ENCODE measurements around the gene HACL1.
"Not testable (repeated sequence)": the region's sequence is repeated elsewhere in the genome, so short reads cannot be mapped to it uniquely, and the experiment has no call there.

The HACL1 gene

DNA sequence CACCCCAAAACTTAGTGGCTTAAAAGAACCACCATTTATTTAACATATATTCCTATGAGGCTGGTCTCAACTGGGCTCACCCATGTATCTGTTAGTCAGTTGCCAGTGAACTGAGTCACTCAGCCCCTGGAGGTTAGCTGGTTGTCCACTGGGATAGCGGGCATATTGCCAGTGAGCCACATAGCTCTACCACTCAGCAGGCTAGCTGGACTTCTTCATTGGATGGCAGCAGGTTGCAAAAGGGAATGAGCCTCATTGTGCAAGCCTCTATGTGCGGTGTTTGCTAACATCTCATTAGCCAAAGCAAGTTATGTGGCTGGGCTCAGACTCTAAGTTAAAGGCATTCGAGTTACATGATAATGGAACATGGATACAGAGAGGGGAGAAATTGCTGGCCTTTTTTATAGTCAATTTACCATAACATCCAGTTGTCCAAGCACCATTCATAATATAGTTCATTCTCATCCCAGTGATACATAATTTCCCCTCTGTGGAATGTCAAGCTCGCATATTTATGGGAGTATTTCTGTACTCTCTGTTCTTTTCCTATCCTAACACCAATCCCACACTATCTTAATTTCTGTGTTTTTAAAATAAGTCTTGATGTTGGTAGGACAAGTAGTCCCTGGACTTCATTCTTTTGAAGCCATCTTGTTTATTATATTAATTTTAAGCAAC is 8.9 kb upstream of the HACL1 start:
- no peak for DNase-seq (ENCODE audit: low spot score)
- TF ChIP-seq, protein P1, sequence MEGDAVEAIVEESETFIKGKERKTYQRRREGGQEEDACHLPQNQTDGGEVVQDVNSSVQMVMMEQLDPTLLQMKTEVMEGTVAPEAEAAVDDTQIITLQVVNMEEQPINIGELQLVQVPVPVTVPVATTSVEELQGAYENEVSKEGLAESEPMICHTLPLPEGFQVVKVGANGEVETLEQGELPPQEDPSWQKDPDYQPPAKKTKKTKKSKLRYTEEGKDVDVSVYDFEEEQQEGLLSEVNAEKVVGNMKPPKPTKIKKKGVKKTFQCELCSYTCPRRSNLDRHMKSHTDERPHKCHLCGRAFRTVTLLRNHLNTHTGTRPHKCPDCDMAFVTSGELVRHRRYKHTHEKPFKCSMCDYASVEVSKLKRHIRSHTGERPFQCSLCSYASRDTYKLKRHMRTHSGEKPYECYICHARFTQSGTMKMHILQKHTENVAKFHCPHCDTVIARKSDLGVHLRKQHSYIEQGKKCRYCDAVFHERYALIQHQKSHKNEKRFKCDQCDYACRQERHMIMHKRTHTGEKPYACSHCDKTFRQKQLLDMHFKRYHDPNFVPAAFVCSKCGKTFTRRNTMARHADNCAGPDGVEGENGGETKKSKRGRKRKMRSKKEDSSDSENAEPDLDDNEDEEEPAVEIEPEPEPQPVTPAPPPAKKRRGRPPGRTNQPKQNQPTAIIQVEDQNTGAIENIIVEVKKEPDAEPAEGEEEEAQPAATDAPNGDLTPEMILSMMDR (IDR thresholded peaks at IDR 0.05; ENCODE audit: extremely low read depth, missing control alignments) = no peak

DNA sequence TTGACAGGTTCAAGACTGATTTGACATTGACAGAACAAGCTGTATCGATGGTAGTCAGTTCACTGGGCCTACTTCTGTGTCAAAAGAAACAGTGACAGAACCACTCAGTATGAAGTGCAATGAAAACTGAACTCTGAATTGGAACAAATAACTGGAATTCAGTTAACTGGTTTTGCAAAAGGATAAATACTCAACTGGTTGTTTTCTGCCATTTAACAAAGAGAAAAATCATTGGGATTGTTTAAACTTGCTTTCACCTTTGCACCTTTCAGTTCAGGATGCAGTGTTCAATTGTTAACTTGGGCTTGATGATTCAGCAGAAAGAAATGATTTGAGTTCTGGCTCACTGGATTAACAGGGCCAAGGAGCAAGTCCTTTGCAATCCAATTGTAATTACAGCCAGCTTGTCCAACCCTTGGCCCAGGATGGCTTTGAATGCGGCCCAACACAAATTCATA is 5.1 kb upstream of the HACL1 start:
- no peak for DNase-seq (ENCODE audit: low spot score)
- TF ChIP-seq, protein P1 (IDR thresholded peaks at IDR 0.05; ENCODE audit: extremely low read depth, missing control alignments) = no peak

DNA sequence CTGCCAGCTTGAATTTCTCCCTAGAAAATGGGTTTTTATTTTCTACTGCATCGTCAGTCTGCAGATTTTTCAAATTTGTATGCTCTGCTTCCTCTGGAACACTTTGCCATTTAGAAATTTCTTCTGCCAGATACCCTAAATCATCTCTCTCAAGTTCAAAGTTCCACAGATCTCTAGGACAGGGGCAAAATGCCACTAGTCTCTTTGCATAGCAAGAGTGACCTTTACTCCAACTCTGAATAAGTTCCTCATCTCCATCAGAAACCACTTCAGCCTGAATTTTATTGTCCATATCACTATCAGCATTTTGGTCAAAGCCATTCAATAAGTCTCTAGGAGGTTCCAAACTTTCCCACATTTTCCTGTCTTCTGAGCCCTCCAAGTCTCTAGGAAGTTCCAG is 3.2 kb upstream of the HACL1 start:
- DNase-seq (ENCODE audit: low spot score) = not testable (repeated sequence)

DNA sequence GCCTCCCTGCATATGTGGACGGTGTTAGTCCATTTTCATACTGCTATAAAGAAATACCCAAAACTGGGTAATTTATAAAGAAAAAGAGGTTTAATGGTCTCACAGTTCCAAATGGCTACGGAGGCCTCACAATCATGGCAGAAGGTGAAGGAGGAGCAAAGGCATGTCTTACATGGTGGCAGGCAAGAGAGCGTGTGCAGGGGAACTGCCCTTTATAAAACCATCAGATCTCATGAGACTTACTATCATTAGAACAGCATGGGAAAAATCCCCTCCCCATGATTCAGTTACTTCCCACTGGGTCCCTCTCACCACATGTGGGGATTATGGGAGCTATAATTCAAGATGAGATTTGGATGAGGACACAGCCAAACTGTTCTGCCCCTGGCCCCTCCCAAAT is 1.4 kb upstream of the HACL1 start:
- not testable (repeated sequence) for DNase-seq (ENCODE audit: low spot score)

DNA sequence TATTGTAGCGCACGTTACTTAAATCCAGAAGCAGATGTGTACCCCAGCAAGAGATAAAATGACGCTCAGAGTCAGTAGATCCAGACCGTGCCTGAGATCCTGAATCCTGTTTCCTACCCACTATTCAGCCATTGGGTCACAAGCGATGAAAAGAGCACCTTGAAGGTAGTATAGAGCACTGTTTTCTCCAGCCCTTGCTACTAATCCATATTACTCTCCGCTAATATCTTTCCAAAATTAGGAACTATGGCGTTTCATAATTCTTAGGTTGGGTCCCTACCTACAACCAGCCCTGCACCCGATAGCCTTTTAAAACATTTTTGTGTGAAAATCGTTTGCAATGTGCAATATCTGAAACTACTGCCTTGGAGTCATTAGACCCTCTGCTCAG is 772 bp upstream of the HACL1 start:
- TF ChIP-seq, protein P1 (IDR thresholded peaks at IDR 0.05; ENCODE audit: extremely low read depth, missing control alignments) = no peak
- no peak for DNase-seq (ENCODE audit: low spot score)

DNA sequence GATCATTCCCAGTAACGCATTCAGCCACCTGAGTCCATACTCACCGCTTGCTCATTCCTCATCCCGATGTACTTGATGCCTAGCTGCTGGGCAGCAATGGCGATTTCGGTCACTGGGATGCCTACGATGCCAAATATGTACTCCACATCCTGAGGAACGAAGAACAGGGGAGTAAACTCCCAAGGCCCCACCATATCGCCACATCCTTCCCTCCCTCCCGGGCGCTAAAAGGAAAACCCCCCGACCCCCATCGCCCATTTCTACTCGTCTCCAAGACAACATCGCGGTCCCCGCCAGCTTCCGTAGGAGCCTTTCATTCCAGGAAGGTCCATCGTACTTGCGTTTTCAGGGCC is 347 bp downstream of the HACL1 start:
- TF ChIP-seq, protein P1 (IDR thresholded peaks at IDR 0.05; ENCODE audit: extremely low read depth, missing control alignments) = no peak
- no peak for DNase-seq (ENCODE audit: low spot score)

DNA sequence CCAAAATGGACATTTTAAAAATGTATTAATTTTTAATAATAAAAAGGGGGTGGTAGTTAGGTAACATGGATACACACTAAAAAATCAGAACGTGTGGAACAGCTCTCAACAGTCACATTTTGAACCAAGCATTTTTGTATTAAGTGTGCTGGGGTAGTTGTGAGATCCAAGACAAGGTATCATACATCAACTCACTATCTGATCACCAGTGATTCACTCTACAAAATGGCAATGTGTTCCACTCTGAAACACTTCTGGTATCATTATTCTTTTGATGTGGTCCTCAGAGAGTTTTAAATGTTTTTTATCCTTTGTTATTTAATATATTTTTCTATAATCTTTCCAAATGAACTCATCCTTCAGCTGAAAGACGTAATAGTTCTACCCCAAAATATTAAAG is 5.4 kb downstream of the HACL1 start:
- DNase-seq (ENCODE audit: low spot score) = no peak

DNA sequence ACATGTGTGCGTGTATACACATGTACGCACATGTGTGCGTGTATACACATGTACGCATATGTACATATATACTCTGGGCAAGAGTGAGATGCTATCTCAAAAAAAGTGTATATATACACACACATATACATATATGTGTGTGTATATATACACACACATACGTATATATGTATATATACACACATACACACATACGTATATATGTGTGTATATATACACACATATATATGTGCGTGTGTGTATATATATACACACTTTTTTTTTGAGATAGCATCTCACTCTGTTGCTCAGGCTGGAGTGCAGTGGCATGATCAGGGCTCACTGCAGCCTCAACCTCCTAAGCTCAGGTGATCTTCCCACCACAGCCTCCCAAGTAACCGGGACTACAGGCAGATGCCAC is 8.4 kb downstream of the HACL1 start:
- TF ChIP-seq, protein P1 (IDR thresholded peaks at IDR 0.05; ENCODE audit: extremely low read depth, missing control alignments) = no peak
- DNase-seq (ENCODE audit: low spot score) = no peak

More for the DNA sequence above, 5.4 kb downstream of the HACL1 start:
- TF ChIP-seq, protein P1 (IDR thresholded peaks at IDR 0.05; ENCODE audit: extremely low read depth, missing control alignments) = no peak

Data from GM20000 (cell line).